GM21528 (cell line): Measurements from ENCODE around the gene QSOX2.

Experiments used
- ATAC-seq: cut with Tn5 transposase; IDR thresholded peaks from one replicate; pipeline ENCODE4 v1.9.1; 2021; ENCODE audit warnings: mild to moderate bottlenecking, moderate library complexity; ENCODE audit not compliant: unreplicated experiment, low FRiP score

The QSOX2 gene

DNA sequence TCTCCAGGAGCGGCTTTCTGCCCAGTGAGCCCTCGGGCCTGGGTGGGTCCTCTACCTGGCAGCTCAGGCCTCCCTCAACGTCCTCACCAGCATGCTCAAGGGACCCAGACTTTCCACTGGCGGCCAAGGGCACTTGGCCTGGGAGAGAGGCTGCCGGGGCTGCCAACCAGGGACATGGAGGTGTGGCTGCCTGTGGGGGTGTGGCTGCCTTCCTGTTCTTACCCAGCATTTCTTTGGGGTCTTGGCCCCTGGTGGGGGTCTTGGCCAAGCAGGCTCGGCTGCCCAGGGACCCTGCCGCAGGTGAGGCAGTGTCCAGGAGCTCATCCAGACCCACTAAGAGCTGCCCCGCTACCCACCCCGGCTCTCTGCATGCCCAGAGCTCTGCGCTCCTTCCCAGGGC, 7.2 kb upstream of the QSOX2 start:
- no peak for ATAC-seq

DNA sequence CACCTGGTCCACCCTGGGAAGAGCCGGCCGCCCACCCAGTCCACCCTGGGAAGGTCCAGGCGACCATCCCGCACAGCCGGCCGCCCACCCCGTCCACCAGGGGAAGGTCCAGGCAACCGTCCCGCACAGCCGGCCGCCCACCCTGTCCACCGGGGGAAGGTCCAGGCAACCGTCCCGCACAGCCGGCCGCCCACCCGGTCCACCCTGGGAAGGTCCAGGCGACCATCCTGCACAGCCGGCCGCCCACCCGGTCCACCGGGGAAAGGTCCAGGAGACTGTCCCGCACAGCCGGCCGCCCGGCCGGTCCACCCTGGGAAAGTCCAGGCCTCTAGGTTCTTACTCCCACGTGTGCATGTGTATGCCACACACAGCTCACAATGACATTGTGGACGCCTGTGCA, 6.7 kb upstream of the QSOX2 start:
- no peak for ATAC-seq

DNA sequence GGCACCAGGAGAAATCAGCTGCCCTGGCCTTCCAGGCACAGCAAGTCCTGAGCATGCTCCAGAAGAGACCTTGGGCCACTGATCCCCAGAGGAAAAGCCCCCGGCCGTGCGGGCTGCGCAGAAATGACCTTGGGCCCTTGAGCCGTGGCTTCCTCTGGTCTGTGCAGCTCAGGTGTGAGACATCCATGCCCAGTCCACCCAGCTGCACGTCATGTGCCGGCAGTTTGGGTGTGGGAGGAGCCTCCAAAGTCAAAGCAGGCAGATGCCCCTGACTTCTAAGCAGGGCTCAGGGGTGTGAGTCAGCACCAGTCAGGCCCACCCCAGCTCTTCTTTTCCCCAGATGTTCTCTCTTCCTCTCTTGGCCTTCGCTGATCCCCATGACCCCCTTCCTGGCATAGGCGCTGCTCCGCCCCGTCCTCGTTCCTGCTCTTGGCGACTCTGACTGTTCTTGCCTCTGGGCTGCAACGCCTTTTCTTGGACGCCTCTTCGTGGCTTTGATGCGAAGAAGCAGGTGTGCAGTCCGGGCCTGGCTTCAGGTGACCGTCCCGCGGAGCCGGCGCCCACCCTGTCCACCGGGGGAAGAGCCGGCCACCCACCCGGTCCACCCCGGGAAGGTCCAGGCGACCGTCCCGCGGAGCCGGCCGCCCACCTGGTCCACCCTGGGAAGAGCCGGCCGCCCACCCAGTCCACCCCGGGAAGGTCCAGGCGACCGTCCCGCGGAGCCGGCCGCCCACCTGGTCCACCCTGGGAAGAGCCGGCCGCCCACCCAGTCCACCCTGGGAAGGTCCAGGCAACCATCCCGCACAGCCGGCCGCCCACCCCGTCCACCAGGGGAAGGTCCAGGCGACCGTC, 5.9 kb upstream of the QSOX2 start:
- no peak for ATAC-seq

GRCh38 chr9:136250676-136251075, 5.1 kb upstream of the QSOX2 start:
- no peak for ATAC-seq

- ATAC-seq, result no peak
Measured at GRCh38 chr9:136249877-136250559, 4.4 kb upstream of the QSOX2 start.

- no peak for ATAC-seq
Measured at GRCh38 chr9:136248951-136249876, 3.6 kb upstream of the QSOX2 start.

GRCh38 chr9:136247947-136248637, 2.5 kb upstream of the QSOX2 start:
- ATAC-seq, result no peak

GRCh38 chr9:136247551-136247916, 1.9 kb upstream of the QSOX2 start:
- ATAC-seq, result no peak

- no peak for ATAC-seq
Measured at GRCh38 chr9:136246849-136247550, 1.4 kb upstream of the QSOX2 start.

- ATAC-seq, result no peak
Measured at GRCh38 chr9:136244969-136245218, 718 bp downstream of the QSOX2 start.

- no peak for ATAC-seq
Measured at GRCh38 chr9:136244122-136244968, 1.3 kb downstream of the QSOX2 start.

DNA sequence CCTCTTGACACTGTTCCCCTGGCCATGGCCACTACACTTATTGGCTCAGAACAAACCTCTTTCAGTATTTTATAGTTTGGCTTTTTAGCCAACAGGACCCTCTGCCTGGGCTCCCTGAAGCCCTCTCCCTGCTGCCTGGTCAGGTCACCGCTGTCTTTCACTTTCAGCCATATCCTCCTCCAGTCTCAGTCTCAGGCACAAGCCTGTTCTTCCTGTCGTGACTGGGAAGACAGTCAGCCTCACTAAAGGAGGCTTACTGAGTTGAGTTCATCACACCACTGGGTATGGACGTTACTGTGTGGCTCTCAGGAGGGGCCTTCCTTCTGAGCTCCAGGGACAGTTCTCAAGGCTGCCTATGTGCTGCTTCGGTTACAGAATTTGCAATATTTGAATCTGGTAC, 2.0 kb downstream of the QSOX2 start:
- ATAC-seq, result no peak

DNA sequence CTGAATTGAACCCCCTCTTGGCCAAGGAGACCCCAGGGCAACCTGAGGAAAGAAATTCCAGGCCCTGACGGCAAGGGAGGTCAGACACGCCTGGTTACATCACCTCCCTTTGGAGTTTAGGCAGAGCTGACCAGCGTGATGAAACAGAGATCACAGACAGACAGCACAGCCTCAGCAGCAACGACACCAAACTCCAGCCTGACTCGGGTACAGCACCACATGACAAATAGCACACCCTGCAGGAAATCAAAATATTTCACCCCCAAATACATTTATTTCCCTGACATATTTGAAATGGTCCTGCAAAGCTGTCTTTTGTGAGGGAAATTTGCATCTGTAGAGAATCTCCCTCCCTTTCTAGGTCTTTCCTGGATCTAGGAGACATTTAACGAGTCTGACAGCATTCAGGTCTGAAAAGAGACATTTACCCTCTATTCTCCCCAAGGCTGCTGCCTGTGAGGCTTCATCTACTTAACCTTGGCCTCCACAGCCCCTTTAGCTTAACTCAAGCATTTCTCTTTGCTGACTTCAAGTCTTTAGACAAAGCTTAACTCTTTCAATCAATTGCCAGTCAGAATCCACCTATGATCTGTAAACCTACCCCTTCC, 2.6 kb downstream of the QSOX2 start:
- ATAC-seq, result no peak

DNA sequence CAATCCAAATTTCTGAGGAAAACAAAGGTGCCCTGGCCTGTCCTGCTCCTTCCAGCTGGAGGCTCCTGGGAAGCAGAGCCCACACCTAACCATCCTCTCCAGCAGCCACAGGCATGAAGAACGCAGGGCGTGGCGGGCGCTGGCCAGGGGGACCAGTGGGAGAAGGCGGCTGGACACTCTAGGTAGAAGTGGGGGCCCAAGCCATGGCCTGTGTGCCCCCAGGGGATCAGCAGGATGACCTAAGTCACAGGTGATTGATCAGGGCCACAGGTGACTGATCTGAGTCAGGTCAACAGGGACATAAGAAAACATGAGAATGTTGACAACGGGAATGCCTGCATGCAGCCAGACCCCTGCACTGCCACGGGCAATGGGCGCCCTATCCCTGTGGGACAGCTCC, 3.4 kb downstream of the QSOX2 start:
- ATAC-seq, result no peak

DNA sequence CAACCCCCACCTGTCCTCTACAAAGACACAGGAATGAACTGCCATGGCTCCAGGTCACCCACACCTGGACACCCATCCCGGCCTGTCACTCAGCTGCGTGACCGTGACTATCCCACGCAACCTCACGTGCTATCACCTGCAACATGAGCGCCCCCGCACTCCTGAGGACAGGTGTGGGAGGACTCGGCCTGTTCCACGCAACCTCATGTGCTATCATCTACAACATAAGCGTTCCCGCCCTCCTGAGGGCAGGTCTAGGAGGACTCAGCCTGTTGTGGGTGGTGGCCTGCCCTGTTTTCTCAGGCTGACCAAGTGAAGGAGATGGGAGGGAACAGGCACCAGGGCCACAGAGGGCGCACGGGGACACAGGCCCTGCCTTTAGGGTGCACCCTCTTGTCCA, 4.1 kb downstream of the QSOX2 start:
- no peak for ATAC-seq

GRCh38 chr9:136240941-136241340, 4.7 kb downstream of the QSOX2 start:
- no peak for ATAC-seq

DNA sequence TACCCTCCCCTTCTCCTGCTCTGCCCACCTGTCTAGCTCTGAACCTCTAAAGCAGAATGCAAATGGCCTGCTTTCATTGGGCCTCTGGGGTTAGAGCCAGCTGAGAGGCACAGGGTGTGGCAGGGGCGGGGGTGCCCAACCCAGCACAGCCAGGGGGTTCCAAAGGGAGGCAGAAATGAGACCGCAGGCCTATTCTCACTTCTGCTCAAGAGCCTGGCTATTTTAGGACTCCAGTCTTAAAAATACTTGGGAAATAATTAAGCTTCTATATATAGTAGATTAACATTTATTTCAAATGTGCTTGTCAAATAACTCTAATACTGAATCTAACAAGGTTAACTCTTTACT, 5.7 kb downstream of the QSOX2 start:
- ATAC-seq, result no peak

DNA sequence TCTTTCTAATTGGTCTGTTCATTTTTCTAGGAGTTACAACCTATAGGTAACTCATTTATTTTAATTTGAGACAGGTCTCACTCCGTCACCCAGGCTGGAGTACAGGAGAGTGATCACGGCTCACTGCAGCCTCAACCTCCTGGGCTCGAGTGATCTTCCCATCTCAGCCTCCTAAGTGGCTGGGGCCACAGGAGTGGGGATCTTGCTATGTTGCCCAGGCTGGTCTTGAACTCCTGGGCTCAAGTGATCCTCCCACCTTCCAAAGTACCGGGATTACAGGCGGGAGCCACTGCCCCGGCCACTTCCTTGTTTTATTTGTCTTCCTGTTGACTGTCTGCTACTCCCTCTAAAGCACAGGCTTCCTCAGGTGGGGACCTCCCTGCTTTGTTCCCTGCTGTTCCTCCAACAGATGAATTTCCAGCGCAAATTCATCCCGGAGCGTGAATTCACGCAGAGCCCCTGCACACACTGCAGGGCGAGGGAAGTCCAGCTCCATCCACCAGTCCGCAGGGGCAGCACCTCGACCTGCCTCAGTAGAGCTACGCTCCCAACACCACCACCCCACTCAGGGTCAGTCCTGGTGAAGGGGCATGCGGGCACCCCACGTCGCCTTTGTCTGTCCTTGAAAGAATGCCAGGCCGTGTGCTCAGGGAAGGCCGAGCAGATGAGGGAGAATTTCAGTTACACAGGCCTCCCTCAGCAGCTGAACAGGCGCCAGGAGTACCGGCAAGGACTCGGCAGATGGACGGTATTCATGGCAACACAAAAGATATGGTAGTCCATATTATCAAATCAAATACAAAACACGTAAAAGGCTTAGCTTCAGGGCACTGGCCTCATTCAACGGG, 6.3 kb downstream of the QSOX2 start:
- no peak for ATAC-seq
